ENCODE measurements around the gene FBXO36. TPM values are rescaled to one million over a fixed set of nuclear protein-coding genes. Genes with fewer than 3 reads are reported as not detected.

Gene FBXO36
- total RNA-seq, 1 donor from 2014 or later = 3.4 TPM

- no peak overlapping the region for H3K4me3 Mint-ChIP-seq (ENCODE audit: unreplicated experiment)
- no peak for DNase-seq
Measured at GRCh38 chr2:229930656-229931055, 8.4 kb downstream of the FBXO36 start.

GRCh38 chr2:229931241-229931640 is 8.9 kb downstream of the FBXO36 start:
- Mint-ChIP-seq H3K27ac (ENCODE audit: unreplicated experiment) (no peak overlapping the region), H3K4me1 (ENCODE audit: low read depth, unreplicated experiment) (no peaks in the 10 kb centered on the region), H3K27me3 (ENCODE audit: unreplicated experiment) (no peaks in the 10 kb centered on the region), H3K36me3 (ENCODE audit: unreplicated experiment) (no peaks in the 10 kb centered on the region), H3K9me3 (ENCODE audit: unreplicated experiment) (no peaks in the 10 kb centered on the region), H3K4me3 (ENCODE audit: unreplicated experiment) (no peak overlapping the region)
- no peak for DNase-seq
- TF ChIP-seq CTCF (IDR thresholded peaks at IDR 0.05; ENCODE audit: partially characterized antibody, unreplicated experiment) = no peak

More at GRCh38 chr2:229930656-229931055, 8.4 kb downstream of the FBXO36 start:
- TF ChIP-seq CTCF (IDR thresholded peaks at IDR 0.05; ENCODE audit: partially characterized antibody, unreplicated experiment) = no peak
- no peaks in the 10 kb centered on the region for H3K36me3 Mint-ChIP-seq (ENCODE audit: unreplicated experiment)
- H3K9me3 Mint-ChIP-seq (ENCODE audit: unreplicated experiment) = no peaks in the 10 kb centered on the region
- no peaks in the 10 kb centered on the region for H3K27me3 Mint-ChIP-seq (ENCODE audit: unreplicated experiment)
- no peak overlapping the region for H3K27ac Mint-ChIP-seq (ENCODE audit: unreplicated experiment)
- no peaks in the 10 kb centered on the region for H3K4me1 Mint-ChIP-seq (ENCODE audit: low read depth, unreplicated experiment)

- H3K9me3 Mint-ChIP-seq (ENCODE audit: unreplicated experiment) = peaks cover 2% of the 10 kb centered on the region
- no peak for TF ChIP-seq CTCF (IDR thresholded peaks at IDR 0.05; ENCODE audit: partially characterized antibody, unreplicated experiment)
- H3K4me1 Mint-ChIP-seq (ENCODE audit: low read depth, unreplicated experiment) = no peaks in the 10 kb centered on the region
- peaks cover 5% of the 10 kb centered on the region for H3K36me3 Mint-ChIP-seq (ENCODE audit: unreplicated experiment)
- no peaks in the 10 kb centered on the region for H3K27me3 Mint-ChIP-seq (ENCODE audit: unreplicated experiment)
- H3K4me3 Mint-ChIP-seq (ENCODE audit: unreplicated experiment) = no peak overlapping the region
- no peak overlapping the region for H3K27ac Mint-ChIP-seq (ENCODE audit: unreplicated experiment)
- no peak for DNase-seq
Measured at GRCh38 chr2:229937537-229937936, 15.2 kb downstream of the FBXO36 start.

- no peaks in the 10 kb centered on the region for H3K27me3 Mint-ChIP-seq (ENCODE audit: unreplicated experiment)
- H3K9me3 Mint-ChIP-seq (ENCODE audit: unreplicated experiment) = peaks cover 2% of the 10 kb centered on the region
- peaks cover 5% of the 10 kb centered on the region for H3K36me3 Mint-ChIP-seq (ENCODE audit: unreplicated experiment)
- no peak overlapping the region for H3K27ac Mint-ChIP-seq (ENCODE audit: unreplicated experiment)
- TF ChIP-seq CTCF (IDR thresholded peaks at IDR 0.05; ENCODE audit: partially characterized antibody, unreplicated experiment) = no peak
- DNase-seq = no peak
- no peak overlapping the region for H3K4me3 Mint-ChIP-seq (ENCODE audit: unreplicated experiment)
- no peaks in the 10 kb centered on the region for H3K4me1 Mint-ChIP-seq (ENCODE audit: low read depth, unreplicated experiment)
Measured at GRCh38 chr2:229942671-229943070, 20.4 kb downstream of the FBXO36 start.

- Mint-ChIP-seq H3K9me3 (ENCODE audit: unreplicated experiment) (peaks cover 2% of the 10 kb centered on the region), H3K27ac (ENCODE audit: unreplicated experiment) (no peak overlapping the region), H3K4me1 (ENCODE audit: low read depth, unreplicated experiment) (no peaks in the 10 kb centered on the region), H3K27me3 (ENCODE audit: unreplicated experiment) (no peaks in the 10 kb centered on the region), H3K4me3 (ENCODE audit: unreplicated experiment) (no peak overlapping the region), H3K36me3 (ENCODE audit: unreplicated experiment) (peaks cover 5% of the 10 kb centered on the region)
- DNase-seq = no peak
- no peak for TF ChIP-seq CTCF (IDR thresholded peaks at IDR 0.05; ENCODE audit: partially characterized antibody, unreplicated experiment)
Measured at GRCh38 chr2:229943171-229943570, 20.9 kb downstream of the FBXO36 start.

Data from glutamatergic neuron (in vitro differentiated cells).